GM10248 (cell line): ENCODE measurements around the gene CHPF.

Experiments used
- CTCF ChIA-PET: fragments of 300-600 bp; sonication (Branson Sonifier 250); formaldehyde crosslinking; extraction: SDS; loops from one replicate; lab custom pipeline; 2021; ENCODE audit warnings: antibody characterized with exemption; lab: Yijun Ruan, JAX
- POLR2A ChIA-PET: fragments of 350-650 bp; sonication (Branson Sonifier 250); formaldehyde crosslinking; extraction: SDS; loops from one replicate; lab custom pipeline; 2020; ENCODE audit warnings: antibody characterized with exemption; lab: Yijun Ruan, JAX
- DNase-seq: peaks from one replicate; pipeline ENCODE4 v3.0.0; 2012; ENCODE audit errors: extremely low spot score
- CTCF ChIP-seq: IDR thresholded peaks from 2 replicates; pipeline ENCODE4 v1.5.1; 2012; ENCODE audit warnings: mild to moderate bottlenecking, low read depth; ENCODE audit errors: extremely low read depth, missing control alignments, control extremely low read depth

Gene CHPF

GRCh38 chr2:219536425-219536824 lies 7.2 kb downstream of the CHPF start:
- TF ChIP-seq CTCF, result no peak
- no peak for DNase-seq
- ChIA-PET CTCF (no interaction called here), POLR2A (no interaction called here)

- no peak for TF ChIP-seq CTCF
- CTCF ChIA-PET, result interaction anchor here (1.1 to 2.2 kb wide), 9 partner anchors 7 to 73 kb away, joined by 3 to 6 read pairs (median 4); partner anchors contain the start of genes CHPF and TMEM198
- no peak for DNase-seq
- POLR2A ChIA-PET, result no interaction called here
These were observed 9.5 kb downstream of the CHPF start for GRCh38 chr2:219533930-219534661.

DNA sequence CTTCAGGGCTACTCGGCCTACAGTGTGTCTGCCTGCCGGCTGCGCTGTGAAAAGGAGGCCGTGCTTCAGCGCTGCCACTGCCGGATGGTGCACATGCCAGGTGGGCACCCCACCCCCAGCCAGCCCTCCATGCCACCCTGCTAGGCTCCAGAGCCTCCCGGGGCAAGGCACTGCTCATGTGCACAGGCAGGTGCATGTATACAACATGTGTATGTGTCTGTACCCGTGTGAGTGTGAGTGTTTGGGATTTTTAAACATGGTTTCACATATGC lies 11.3 kb downstream of the CHPF start:
- DNase-seq, result no peak
- CTCF ChIA-PET, result interaction anchor here (1.1 to 9.9 kb wide), 5 partner anchors 10 to 130 kb away, joined by 3 to 325 read pairs (median 80); partner anchors contain the start of genes CHPF, GMPPA and TMEM198
- POLR2A ChIA-PET, result no interaction called here
- TF ChIP-seq CTCF, result no peak

DNA sequence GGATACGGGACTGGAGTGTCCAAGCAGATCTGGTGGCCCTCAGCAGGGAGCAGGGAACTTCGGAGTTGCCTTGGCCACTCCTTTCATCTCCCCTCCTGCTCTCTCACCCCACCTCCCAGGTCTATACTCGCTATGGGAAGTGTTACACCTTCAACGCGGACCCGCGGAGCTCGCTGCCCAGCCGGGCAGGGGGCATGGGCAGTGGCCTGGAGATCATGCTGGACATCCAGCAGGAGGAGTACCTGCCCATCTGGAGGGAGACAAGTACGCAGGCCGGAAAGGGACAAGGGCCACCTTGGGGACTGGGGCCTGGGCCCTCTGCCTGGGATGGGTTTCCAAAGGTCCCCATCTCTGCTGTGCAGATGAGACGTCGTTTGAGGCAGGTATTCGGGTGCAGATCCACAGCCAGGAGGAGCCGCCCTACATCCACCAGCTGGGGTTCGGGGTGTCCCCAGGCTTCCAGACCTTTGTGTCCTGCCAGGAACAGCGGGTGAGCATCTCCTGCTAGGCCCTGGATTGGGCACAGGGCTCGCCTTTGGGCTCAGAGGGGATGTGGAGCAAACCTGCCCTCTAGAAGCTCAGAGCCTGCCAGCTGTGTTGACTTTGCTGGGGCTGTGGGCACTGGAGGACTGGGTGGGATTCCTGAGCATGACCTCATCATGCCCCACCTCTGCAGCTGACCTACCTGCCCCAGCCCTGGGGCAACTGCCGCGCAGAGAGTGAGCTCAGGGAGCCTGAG lies 11.8 kb downstream of the CHPF start:
- no peak for DNase-seq
- ChIA-PET POLR2A (no interaction called here), CTCF (interaction anchor here (1.1 to 9.9 kb wide), 7 partner anchors 10 to 129 kb away, joined by 3 to 325 read pairs (median 77); partner anchors contain the start of genes CHPF, GMPPA and TMEM198)
- TF ChIP-seq CTCF, result no peak

DNA sequence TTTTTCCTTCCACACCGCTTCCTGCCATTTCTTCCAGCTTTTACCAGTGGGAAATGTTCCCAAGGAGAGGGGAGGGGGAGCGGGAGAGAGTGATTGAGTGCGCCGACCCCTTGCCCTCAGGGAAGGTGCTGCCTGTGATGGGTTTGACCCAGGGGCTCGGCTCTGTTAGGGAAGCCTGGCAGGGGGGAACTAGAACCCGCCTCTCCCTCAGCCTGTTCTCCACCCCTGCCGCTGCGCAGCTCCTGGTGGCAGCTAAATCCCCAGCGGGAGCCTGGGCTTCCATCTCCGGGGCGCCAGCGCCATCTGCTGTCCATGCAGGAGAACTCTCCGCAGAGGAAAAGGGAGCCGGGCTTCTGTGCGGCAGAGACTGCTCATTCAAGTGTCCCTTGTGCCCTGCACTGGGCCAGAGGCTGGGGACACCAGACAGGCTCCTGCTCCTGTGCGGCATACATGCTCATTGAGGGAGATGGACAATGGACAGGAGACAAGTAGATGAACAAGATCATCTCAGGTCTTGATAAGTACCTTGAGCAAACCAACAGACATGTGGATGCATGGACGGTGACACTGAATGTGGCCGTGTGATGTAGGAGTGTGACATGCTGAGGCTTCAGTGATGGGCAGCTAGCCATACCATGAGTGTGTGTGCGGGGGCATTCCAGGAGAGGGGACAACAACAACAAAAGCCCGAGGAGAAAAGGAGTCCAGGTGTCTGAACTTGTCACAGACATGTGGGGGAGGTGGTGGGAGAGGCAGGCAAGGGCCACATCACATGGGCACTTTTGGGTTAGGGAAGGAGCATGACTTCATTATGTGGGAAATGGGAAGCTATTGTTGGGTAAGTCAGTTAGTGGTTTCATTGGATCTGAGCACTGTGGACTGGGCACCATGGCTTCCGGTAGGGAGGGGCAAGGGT lies 13.3 kb downstream of the CHPF start:
- peak; percentile 91 for DNase-seq
- POLR2A ChIA-PET, result interaction anchor here (1.6 kb wide), 1 partner anchor 32 kb away, joined by 3 read pairs; the partner anchor contains the start of gene GMPPA
- CTCF ChIA-PET, result interaction anchor here (0.6 to 9.9 kb wide), 65 partner anchors 8 to 678 kb away, joined by 3 to 325 read pairs (median 4); partner anchors contain the start of genes ASIC4, CHPF, DNPEP and GMPPA
- peak; percentile 88 for TF ChIP-seq CTCF
